Measurements from ENCODE around the gene MTA2.
A peak's percentile ranks its signal among the peaks of the same experiment; 100 is the strongest.
"Not testable (repeated sequence)": the region's sequence is repeated elsewhere in the genome, so short reads cannot be mapped to it uniquely, and the experiment has no call there.

MTA2 gene

GRCh38 chr11:62601372-62602140, at the start of gene MTA2:
Gene MTA2 (minus strand): TSS chr11:62601865. CDS start chr11:62601450, 415 bp downstream.
- Mint-ChIP-seq H3K36me3 (peaks cover 77% of the 10 kb centered on the region), H3K4me1 (peaks cover 64% of the 10 kb centered on the region), H3K9me3 (peaks cover 3% of the 10 kb centered on the region), H3K27ac (peak within 1 kb of the TSS; percentile 86), H3K4me3 (peak within 1 kb of the TSS; percentile 89), H3K27me3 (no peaks in the 10 kb centered on the region)
- peak; percentile 91 for ATAC-seq

- not testable (repeated sequence) for H3K4me3 Mint-ChIP-seq, H3K36me3 Mint-ChIP-seq, H3K9me3 Mint-ChIP-seq, ATAC-seq, H3K27me3 Mint-ChIP-seq, H3K27ac Mint-ChIP-seq
- peaks cover 53% of the 10 kb centered on the region for H3K4me1 Mint-ChIP-seq
Observed at GRCh38 chr11:62650283-62650682, 48.6 kb upstream of the MTA2 start.

- Mint-ChIP-seq H3K36me3 (peaks cover 5% of the 10 kb centered on the region), H3K9me3 (no peaks in the 10 kb centered on the region), H3K27ac (no peak overlapping the region), H3K4me1 (peaks cover 54% of the 10 kb centered on the region), H3K4me3 (no peak overlapping the region), H3K27me3 (no peaks in the 10 kb centered on the region)
- no peak for ATAC-seq
Observed at GRCh38 chr11:62649486-62649885, 47.8 kb upstream of the MTA2 start.

- Mint-ChIP-seq H3K27ac (no peak overlapping the region), H3K9me3 (no peaks in the 10 kb centered on the region), H3K27me3 (no peaks in the 10 kb centered on the region), H3K4me3 (no peak overlapping the region), H3K4me1 (peaks cover 55% of the 10 kb centered on the region), H3K36me3 (peaks cover 5% of the 10 kb centered on the region)
- no peak for ATAC-seq
Observed at GRCh38 chr11:62648967-62649364, 47.3 kb upstream of the MTA2 start.

- no peak overlapping the region for H3K27ac Mint-ChIP-seq
- no peaks in the 10 kb centered on the region for H3K27me3 Mint-ChIP-seq
- peaks cover 50% of the 10 kb centered on the region for H3K4me1 Mint-ChIP-seq
- peaks cover 5% of the 10 kb centered on the region for H3K36me3 Mint-ChIP-seq
- no peaks in the 10 kb centered on the region for H3K9me3 Mint-ChIP-seq
- no peak for ATAC-seq
- H3K4me3 Mint-ChIP-seq, result no peak overlapping the region
Observed at GRCh38 chr11:62648185-62648966, 46.7 kb upstream of the MTA2 start.

- Mint-ChIP-seq H3K27ac (no peak overlapping the region), H3K9me3 (no peaks in the 10 kb centered on the region), H3K36me3 (peaks cover 5% of the 10 kb centered on the region), H3K27me3 (no peaks in the 10 kb centered on the region), H3K4me1 (peaks cover 47% of the 10 kb centered on the region), H3K4me3 (no peak overlapping the region)
- ATAC-seq, result no peak
Observed at GRCh38 chr11:62647609-62648005, 45.9 kb upstream of the MTA2 start.

GRCh38 chr11:62646825-62647608, 45.4 kb upstream of the MTA2 start:
- H3K36me3 Mint-ChIP-seq, result peaks cover 5% of the 10 kb centered on the region
- H3K27ac Mint-ChIP-seq, result peak overlapping the region; percentile 93
- H3K27me3 Mint-ChIP-seq, result no peaks in the 10 kb centered on the region
- H3K4me3 Mint-ChIP-seq, result peak overlapping the region; percentile 98
- ATAC-seq, result no peak
- peaks cover 41% of the 10 kb centered on the region for H3K4me1 Mint-ChIP-seq
- no peaks in the 10 kb centered on the region for H3K9me3 Mint-ChIP-seq

- Mint-ChIP-seq H3K4me3 (peak within 1 kb of the TSS; percentile 98), H3K27me3 (no peaks in the 10 kb centered on the region), H3K4me1 (peaks cover 44% of the 10 kb centered on the region), H3K9me3 (no peaks in the 10 kb centered on the region), H3K27ac (peak within 1 kb of the TSS; percentile 93), H3K36me3 (peaks cover 5% of the 10 kb centered on the region)
- peak; percentile 99 for ATAC-seq
Observed at GRCh38 chr11:62645946-62646824, 44.5 kb upstream of the MTA2 start, which contains the start of gene GANAB. Gene GANAB (minus strand): TSS chr11:62646613. CDS start chr11:62646599, 14 bp downstream.

GRCh38 chr11:62645671-62645945, 43.9 kb upstream of the MTA2 start:
- no peak for ATAC-seq
- no peaks in the 10 kb centered on the region for H3K27me3 Mint-ChIP-seq
- H3K4me3 Mint-ChIP-seq, result peak overlapping the region; percentile 98
- H3K36me3 Mint-ChIP-seq, result peaks cover 5% of the 10 kb centered on the region
- H3K27ac Mint-ChIP-seq, result peak overlapping the region; percentile 93
- no peaks in the 10 kb centered on the region for H3K9me3 Mint-ChIP-seq
- H3K4me1 Mint-ChIP-seq, result peaks cover 44% of the 10 kb centered on the region

GRCh38 chr11:62644220-62644619, 42.6 kb upstream of the MTA2 start:
- H3K27ac Mint-ChIP-seq, result no peak overlapping the region
- no peak overlapping the region for H3K4me3 Mint-ChIP-seq

GRCh38 chr11:62632492-62632891, 30.8 kb upstream of the MTA2 start:
- Mint-ChIP-seq H3K9me3 (no peaks in the 10 kb centered on the region), H3K36me3 (peaks cover 79% of the 10 kb centered on the region), H3K27ac (peak overlapping the region; percentile 49), H3K4me3 (no peak overlapping the region), H3K4me1 (peaks cover under 1% of the 10 kb centered on the region), H3K27me3 (no peaks in the 10 kb centered on the region)
- no peak for ATAC-seq

More at GRCh38 chr11:62644220-62644619, 42.6 kb upstream of the MTA2 start:
- Mint-ChIP-seq H3K36me3 (peaks cover 11% of the 10 kb centered on the region), H3K4me1 (peaks cover 43% of the 10 kb centered on the region), H3K27me3 (no peaks in the 10 kb centered on the region), H3K9me3 (no peaks in the 10 kb centered on the region)
- no peak for ATAC-seq

GRCh38 chr11:62627713-62628112, 26.0 kb upstream of the MTA2 start:
- Mint-ChIP-seq H3K4me1 (no peaks in the 10 kb centered on the region), H3K4me3 (no peak overlapping the region), H3K27ac (no peak overlapping the region), H3K36me3 (peaks cover 72% of the 10 kb centered on the region), H3K9me3 (no peaks in the 10 kb centered on the region), H3K27me3 (no peaks in the 10 kb centered on the region)
- ATAC-seq, result no peak

GRCh38 chr11:62622476-62623089, 20.9 kb upstream of the MTA2 start:
- Mint-ChIP-seq H3K27me3 (no peaks in the 10 kb centered on the region), H3K27ac (peak overlapping the region; percentile 90), H3K36me3 (peaks cover 23% of the 10 kb centered on the region), H3K4me3 (peak overlapping the region; percentile 93), H3K9me3 (no peaks in the 10 kb centered on the region), H3K4me1 (peaks cover 16% of the 10 kb centered on the region)
- ATAC-seq, result no peak
